A673 (cell line): ENCODE measurements around the gene ZNF92. TPM values are rescaled to one million over a fixed set of nuclear protein-coding genes. Genes with fewer than 3 reads are reported as not detected.

Source experiments
- BruUV-seq: library from RNA; stranded (reverse); fragments of 400-500 nt; replicated peaks from 2 replicates; lab custom pipeline; 2021; lab: Mats Ljungman, UMichigan
- CTCF ChIA-PET: fragments of 300-600 bp; sonication (Branson Sonifier 250); formaldehyde crosslinking; loops from one replicate; lab custom pipeline; 2022; ENCODE audit warnings: antibody characterized with exemption; lab: Charles Lee
- POLR2A ChIA-PET: fragments of 300-600 bp; sonication (Branson Sonifier 250); formaldehyde crosslinking; loops from one replicate; lab custom pipeline; 2022; ENCODE audit warnings: antibody characterized with exemption; ENCODE audit not compliant: low non-redundant PET; lab: Charles Lee
- DNase-seq: peaks from one replicate; pipeline ENCODE4 v3.0.0-alpha.2; 2015; ENCODE audit warnings: low spot score
- H3K27ac ChIP-seq: fragments of 200-600 bp; sonication (generic); 2 replicates; pipeline ENCODE4 v1.5.1; 2016; ENCODE audit warnings: mixed run types, low read depth, mild to moderate bottlenecking, mixed read lengths, antibody characterized with exemption, low read length; ENCODE audit not compliant: poor library complexity, severe bottlenecking
- H3K27me3 ChIP-seq: fragments of 200-600 bp; sonication (generic); replicated peaks from 2 replicates; pipeline ENCODE4 v1.6.1; 2017; ENCODE audit warnings: mixed run types, low read depth, mild to moderate bottlenecking, mixed read lengths, antibody characterized with exemption, low read length; ENCODE audit not compliant: insufficient read depth, poor library complexity
- H3K36me3 ChIP-seq: fragments of 200-600 bp; sonication (generic); 2 replicates; pipeline ENCODE4 v1.6.1; 2016; ENCODE audit warnings: mixed run types, mild to moderate bottlenecking, mixed read lengths, antibody characterized with exemption, low read length; ENCODE audit not compliant: insufficient read depth, poor library complexity, severe bottlenecking
- H3K4me1 ChIP-seq: fragments of 200-600 bp; sonication (generic); 2 replicates; pipeline ENCODE4 v1.6.1; 2017; ENCODE audit warnings: mixed run types, mild to moderate bottlenecking, mixed read lengths, antibody characterized with exemption, low read length; ENCODE audit not compliant: insufficient read depth, poor library complexity, severe bottlenecking
- H3K4me3 ChIP-seq: fragments of 200-600 bp; sonication (generic); 2 replicates; pipeline ENCODE4 v1.5.1; 2016; ENCODE audit warnings: low read depth, mixed run types, mild to moderate bottlenecking, mixed read lengths, low read length; ENCODE audit not compliant: poor library complexity, severe bottlenecking
- H3K9me3 ChIP-seq: fragments of 200-600 bp; sonication (generic); 2 replicates; pipeline ENCODE4 v1.6.1; 2016; ENCODE audit warnings: mixed run types, low read depth, mild to moderate bottlenecking, mixed read lengths, antibody characterized with exemption, low read length; ENCODE audit not compliant: poor library complexity, severe bottlenecking
- EZH2 ChIP-seq: fragments of 200-600 bp; sonication (generic); IDR thresholded peaks from 2 replicates; pipeline ENCODE4 v1.6.1; 2017; ENCODE audit warnings: borderline replicate concordance, low read depth, mild to moderate bottlenecking, mixed read lengths, antibody characterized with exemption, low read length; ENCODE audit not compliant: poor library complexity, severe bottlenecking
- intact Hi-C: fragments of 100-400 bp; cut with micrococcal nuclease; formaldehyde crosslinking; loops from one replicate; pipeline ENCODE4 v1.10.0; 2022; ENCODE audit not compliant: unreplicated experiment
- total RNA-seq: library from RNA; stranded (reverse); gene quantifications from 2 replicates; pipeline ENCODE4 v1.2.3, GENCODE V29; 2021
- TF ChIP-seq, protein P1 (sequence below): fragments of 300-800, 200-600 bp; sonication (generic); conservative IDR thresholded peaks from 2 replicates; pipeline ENCODE4 v1.5.1; 2017; ENCODE audit warnings: low read depth, mild to moderate bottlenecking, antibody characterized with exemption, low read length, moderate library complexity, mixed read lengths

The ZNF92 gene
- total RNA-seq, 1 experiment from 2014 or later: 24.3 TPM

DNA sequence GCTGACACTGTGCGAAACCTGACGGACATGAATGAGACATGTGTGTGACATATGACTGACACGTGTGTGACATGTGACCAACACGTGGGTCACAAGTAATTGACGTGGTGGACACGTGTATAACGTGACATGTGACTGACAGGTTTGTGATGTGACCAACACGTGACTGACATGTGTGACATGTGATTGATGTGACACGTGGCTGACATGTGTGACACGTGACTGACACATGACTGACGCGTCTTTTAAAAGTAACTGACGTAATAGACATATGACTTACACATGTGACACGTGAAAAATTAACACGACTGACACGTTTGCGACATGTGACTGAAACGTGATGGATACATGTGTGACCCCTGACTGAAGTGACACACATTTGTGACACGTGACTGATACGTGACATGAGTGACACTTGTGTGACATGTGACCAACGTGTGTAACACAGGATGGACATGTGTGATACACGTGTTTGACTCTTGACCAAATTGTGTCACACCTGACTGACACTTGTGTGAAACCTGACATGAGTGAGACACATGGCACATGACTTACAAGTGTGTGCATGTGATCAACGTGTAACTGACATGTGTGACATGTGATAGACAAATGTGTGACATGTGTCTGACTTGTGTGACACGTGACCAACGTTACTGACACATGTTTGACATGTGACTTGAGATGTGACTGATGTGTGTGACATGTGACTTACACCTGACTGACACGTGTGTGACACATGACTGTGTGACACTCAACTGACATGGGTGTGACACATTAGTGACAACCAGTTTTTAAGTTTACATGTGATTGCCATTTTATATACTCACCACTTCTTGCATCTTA lies 56.9 kb downstream of the ZNF92 start:
- POLR2A ChIA-PET: no interaction called here
- H3K27me3 ChIP-seq: no peaks in the 10 kb centered on the region
- DNase-seq: no peak
- intact Hi-C loops: no loop called here
- peaks cover 22% of the 10 kb centered on the region for H3K9me3 ChIP-seq
- TF ChIP-seq EZH2: no peak
- TF ChIP-seq, protein P1, sequence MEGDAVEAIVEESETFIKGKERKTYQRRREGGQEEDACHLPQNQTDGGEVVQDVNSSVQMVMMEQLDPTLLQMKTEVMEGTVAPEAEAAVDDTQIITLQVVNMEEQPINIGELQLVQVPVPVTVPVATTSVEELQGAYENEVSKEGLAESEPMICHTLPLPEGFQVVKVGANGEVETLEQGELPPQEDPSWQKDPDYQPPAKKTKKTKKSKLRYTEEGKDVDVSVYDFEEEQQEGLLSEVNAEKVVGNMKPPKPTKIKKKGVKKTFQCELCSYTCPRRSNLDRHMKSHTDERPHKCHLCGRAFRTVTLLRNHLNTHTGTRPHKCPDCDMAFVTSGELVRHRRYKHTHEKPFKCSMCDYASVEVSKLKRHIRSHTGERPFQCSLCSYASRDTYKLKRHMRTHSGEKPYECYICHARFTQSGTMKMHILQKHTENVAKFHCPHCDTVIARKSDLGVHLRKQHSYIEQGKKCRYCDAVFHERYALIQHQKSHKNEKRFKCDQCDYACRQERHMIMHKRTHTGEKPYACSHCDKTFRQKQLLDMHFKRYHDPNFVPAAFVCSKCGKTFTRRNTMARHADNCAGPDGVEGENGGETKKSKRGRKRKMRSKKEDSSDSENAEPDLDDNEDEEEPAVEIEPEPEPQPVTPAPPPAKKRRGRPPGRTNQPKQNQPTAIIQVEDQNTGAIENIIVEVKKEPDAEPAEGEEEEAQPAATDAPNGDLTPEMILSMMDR: no peak
- no peaks in the 10 kb centered on the region for H3K4me1 ChIP-seq
- CTCF ChIA-PET: no interaction called here
- no TSS peak for BruUV-seq
- no peaks in the 10 kb centered on the region for H3K36me3 ChIP-seq
- H3K27ac ChIP-seq: no peak overlapping the region
- no peak overlapping the region for H3K4me3 ChIP-seq

DNA sequence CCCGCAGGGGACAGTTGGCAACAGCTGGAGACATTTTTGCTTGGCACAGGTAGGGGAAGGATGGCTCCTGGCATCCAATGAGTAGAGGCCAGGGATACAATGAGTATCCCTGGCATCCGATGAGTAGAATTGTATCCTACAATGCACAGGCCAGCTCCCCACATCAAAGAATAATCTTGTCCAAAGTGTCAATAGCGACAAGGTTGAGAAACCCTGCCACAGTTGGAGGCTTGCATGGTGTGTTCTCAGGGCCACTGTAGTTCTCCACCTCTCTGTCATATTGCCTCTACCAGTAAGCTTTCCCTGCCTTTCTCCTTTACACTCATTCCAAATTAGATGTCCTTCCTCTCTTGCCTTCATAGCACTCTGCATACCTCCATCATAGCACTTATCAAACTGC lies 60.7 kb downstream of the ZNF92 start:
- H3K4me1 ChIP-seq: no peaks in the 10 kb centered on the region
- H3K4me3 ChIP-seq: no peak overlapping the region
- peaks cover 12% of the 10 kb centered on the region for H3K9me3 ChIP-seq
- intact Hi-C loops: no loop called here
- ChIA-PET POLR2A (no interaction called here), CTCF (no interaction called here)
- no peak for DNase-seq
- TF ChIP-seq, protein P1: no peak
- TF ChIP-seq EZH2: no peak
- no peaks in the 10 kb centered on the region for H3K36me3 ChIP-seq
- no peak overlapping the region for H3K27ac ChIP-seq
- no peaks in the 10 kb centered on the region for H3K27me3 ChIP-seq
- BruUV-seq: no TSS peak

DNA sequence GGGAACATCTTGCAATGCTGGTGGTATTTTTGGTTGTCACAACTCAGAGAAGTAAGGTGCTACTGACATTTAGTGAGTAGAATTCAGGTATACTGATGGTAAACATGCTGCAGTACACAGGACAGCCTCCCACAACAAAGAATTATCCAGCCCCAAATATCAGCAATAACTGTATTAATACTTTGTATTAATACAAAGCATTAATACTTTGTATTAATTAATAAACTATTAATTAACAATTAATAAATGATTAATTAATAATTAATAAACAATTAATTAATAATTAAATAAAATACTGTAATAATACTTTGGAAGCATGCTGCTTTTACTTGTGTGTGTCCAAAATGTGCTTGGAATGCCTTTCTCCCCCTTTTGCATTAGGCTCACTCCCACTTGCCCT lies 62.5 kb downstream of the ZNF92 start:
- no peak overlapping the region for H3K4me3 ChIP-seq
- no peaks in the 10 kb centered on the region for H3K9me3 ChIP-seq
- intact Hi-C loops: no loop called here
- H3K36me3 ChIP-seq: no peaks in the 10 kb centered on the region
- no peak overlapping the region for H3K27ac ChIP-seq
- ChIA-PET CTCF (no interaction called here), POLR2A (no interaction called here)
- no peak for TF ChIP-seq EZH2
- no TSS peak for BruUV-seq
- no peak for DNase-seq
- no peaks in the 10 kb centered on the region for H3K4me1 ChIP-seq
- H3K27me3 ChIP-seq: no peaks in the 10 kb centered on the region

DNA sequence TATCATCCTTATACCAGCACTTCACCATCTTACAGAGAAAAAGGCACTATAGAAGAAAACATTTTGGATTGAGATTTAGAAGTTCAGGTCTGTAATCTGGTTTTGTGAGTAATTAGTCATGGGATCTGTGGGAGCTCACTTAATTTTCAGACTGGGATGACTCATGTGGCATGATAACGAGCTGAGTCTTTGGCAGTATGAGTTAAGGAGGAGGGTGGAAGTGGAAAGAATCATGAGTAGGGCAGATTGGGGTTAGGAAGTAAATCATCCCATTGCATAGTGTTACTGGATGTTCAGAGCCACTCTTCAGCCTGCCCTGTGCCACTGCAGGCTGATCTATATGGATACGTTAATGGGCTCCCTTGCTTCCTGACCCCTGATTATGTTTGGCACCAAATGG lies 64.9 kb downstream of the ZNF92 start:
- no peak for TF ChIP-seq EZH2
- TF ChIP-seq, protein P1: no peak
- Histone ChIP-seq H3K27ac (no peak overlapping the region), H3K4me3 (no peak overlapping the region), H3K9me3 (no peaks in the 10 kb centered on the region), H3K27me3 (no peaks in the 10 kb centered on the region), H3K36me3 (no peaks in the 10 kb centered on the region), H3K4me1 (no peaks in the 10 kb centered on the region)
- DNase-seq: peak; percentile 67
- intact Hi-C loops: no loop called here
- ChIA-PET POLR2A (no interaction called here), CTCF (no interaction called here)
- no TSS peak for BruUV-seq
